Renal cortical epithelial cell (primary cell): ENCODE results near the gene IRF5. TPM values are rescaled to one million over a fixed set of nuclear protein-coding genes. Genes with fewer than 3 reads are reported as not detected.

Experiments
- DNase-seq: peaks from one replicate; pipeline ENCODE4 v3.0.0-alpha.2; 2011; ENCODE audit warnings: low read depth
- total RNA-seq: library from RNA; depleted of rRNA; stranded (reverse); fragments of >200 nt; gene quantifications from 2 replicates; pipeline ENCODE4 v1.2.3, GENCODE V29; 2014

The IRF5 gene
- total RNA-seq, result 5.4 and 7.7 TPM in 2 replicates

GRCh38 chr7:128937647-128938543 lies at the start of gene IRF5:
IRF5 (plus strand) TSS chr7:128937927; CDS start chr7:128942082, 4,155 bp downstream.
- DNase-seq, result peak; percentile 18

GRCh38 chr7:128888039-128888755 lies 49.5 kb upstream of the IRF5 start:
- no peak for DNase-seq

GRCh38 chr7:128888756-128889095 lies 49.0 kb upstream of the IRF5 start:
- DNase-seq, result no peak

- DNase-seq, result peak; percentile 71
Observed at GRCh38 chr7:128889121-128889520, 48.6 kb upstream of the IRF5 start.

- no peak for DNase-seq
Observed at GRCh38 chr7:128890306-128891109, 47.2 kb upstream of the IRF5 start.

GRCh38 chr7:128891110-128891941 lies 46.4 kb upstream of the IRF5 start:
- no peak for DNase-seq

- DNase-seq, result no peak
Observed at GRCh38 chr7:128891942-128892269, 45.8 kb upstream of the IRF5 start.

- DNase-seq, result no peak
Observed at GRCh38 chr7:128892521-128893250, 45.0 kb upstream of the IRF5 start.

GRCh38 chr7:128893251-128894100 lies 44.3 kb upstream of the IRF5 start:
- DNase-seq, result peak; percentile 23

GRCh38 chr7:128894101-128894440 lies 43.7 kb upstream of the IRF5 start:
- DNase-seq, result no peak

- DNase-seq, result no peak
Observed at GRCh38 chr7:128895320-128895719, 42.4 kb upstream of the IRF5 start.

GRCh38 chr7:128899392-128899791 lies 38.3 kb upstream of the IRF5 start:
- no peak for DNase-seq

GRCh38 chr7:128900237-128900636 lies 37.5 kb upstream of the IRF5 start:
- DNase-seq, result no peak

GRCh38 chr7:128902761-128903585 lies 34.8 kb upstream of the IRF5 start:
- DNase-seq, result peak; percentile 89

- no peak for DNase-seq
Observed at GRCh38 chr7:128903621-128904361, 33.9 kb upstream of the IRF5 start.

- peak; percentile 65 for DNase-seq
Observed at GRCh38 chr7:128904381-128905197, 33.1 kb upstream of the IRF5 start.

- DNase-seq, result no peak
Observed at GRCh38 chr7:128906001-128906765, 31.5 kb upstream of the IRF5 start.
